HFFc6 (cell line): ENCODE results near the gene MRTFA. TPM values are rescaled to one million over a fixed set of nuclear protein-coding genes. Genes with fewer than 3 reads are reported as not detected.
"Not testable (repeated sequence)": the region's sequence is repeated elsewhere in the genome, so short reads cannot be mapped to it uniquely, and the experiment has no call there.

Source experiments
- DNase-seq: peaks from one replicate; pipeline ENCODE4 v3.0.0-alpha.2; 2018
- H3K27ac Mint-ChIP-seq: 2 replicates; pipeline ENCODE4 v1.8.0; 2020; ENCODE audit warnings: mild to moderate bottlenecking, mixed read lengths
- H3K27me3 Mint-ChIP-seq: 2 replicates; pipeline ENCODE4 v1.8.0; 2021; ENCODE audit warnings: mild to moderate bottlenecking, moderate library complexity, mixed read lengths; ENCODE audit not compliant: insufficient read depth
- H3K36me3 Mint-ChIP-seq: 2 replicates; pipeline ENCODE4 v1.8.0; 2021; ENCODE audit warnings: low read depth, mixed read lengths
- H3K4me1 Mint-ChIP-seq: 2 replicates; pipeline ENCODE4 v1.8.0; 2020; ENCODE audit warnings: low read depth, mixed read lengths
- H3K4me3 Mint-ChIP-seq: 2 replicates; pipeline ENCODE4 v1.8.0; 2020; ENCODE audit warnings: mild to moderate bottlenecking, moderate library complexity, mixed read lengths
- H3K9me3 Mint-ChIP-seq: 2 replicates; pipeline ENCODE4 v1.8.0; 2020; ENCODE audit warnings: mild to moderate bottlenecking, mixed read lengths
- CTCF ChIP-seq: fragments of 200-600 bp; sonication (generic); IDR thresholded peaks from 2 replicates; pipeline ENCODE4 v1.5.0; 2021; ENCODE audit warnings: antibody characterized with exemption, mild to moderate bottlenecking
- total RNA-seq, 6 experiments: library from RNA; stranded (reverse); fragmentation: NEBNext Ultra II Directional; extraction: Animal tissue kit (Norgen Biotek cat#: 25700); gene quantifications; 2 replicates in 1 of 6; 3 replicates in 5 of 6; pipeline ENCODE4 v1.2.3, GENCODE V29; 2021

Gene MRTFA
- total RNA-seq, 6 experiments from 2014 or later, result 36.4 to 48.7 (median 42.2) TPM

GRCh38 chr22:40512426-40513136, 123.9 kb downstream of the MRTFA start:
- Mint-ChIP-seq H3K4me1 (peaks cover 63% of the 10 kb centered on the region), H3K27ac (peak overlapping the region; percentile 86), H3K36me3 (no peaks in the 10 kb centered on the region), H3K9me3 (no peaks in the 10 kb centered on the region), H3K27me3 (peaks cover 2% of the 10 kb centered on the region; the same call in 1 of the 2 replicates), H3K4me3 (no peak overlapping the region)
- no peak for TF ChIP-seq CTCF
- DNase-seq, result peak; percentile 97

- DNase-seq, result no peak
- H3K4me1 Mint-ChIP-seq, result peaks cover 58% of the 10 kb centered on the region
- no peaks in the 10 kb centered on the region for H3K9me3 Mint-ChIP-seq
- H3K36me3 Mint-ChIP-seq, result no peaks in the 10 kb centered on the region
- no peak for TF ChIP-seq CTCF
- H3K27me3 Mint-ChIP-seq, result peaks cover 2% of the 10 kb centered on the region; the same call in 1 of the 2 replicates
- H3K27ac Mint-ChIP-seq, result peak overlapping the region; percentile 86
- H3K4me3 Mint-ChIP-seq, result no peak overlapping the region
These were observed 124.9 kb downstream of the MRTFA start for GRCh38 chr22:40511604-40512003.

- peaks cover 2% of the 10 kb centered on the region; the same call in 1 of the 2 replicates for H3K27me3 Mint-ChIP-seq
- H3K4me1 Mint-ChIP-seq, result peaks cover 63% of the 10 kb centered on the region
- H3K4me3 Mint-ChIP-seq, result peak overlapping the region; percentile 3; the same call in 1 of the 2 replicates
- H3K9me3 Mint-ChIP-seq, result no peaks in the 10 kb centered on the region
- H3K27ac Mint-ChIP-seq, result peak overlapping the region; percentile 94
- DNase-seq, result no peak
- no peak for TF ChIP-seq CTCF
- H3K36me3 Mint-ChIP-seq, result no peaks in the 10 kb centered on the region
These were observed 125.7 kb downstream of the MRTFA start for GRCh38 chr22:40510631-40511364.

- Mint-ChIP-seq H3K27me3 (no peaks in the 10 kb centered on the region), H3K4me3 (peak overlapping the region; percentile 71), H3K9me3 (no peaks in the 10 kb centered on the region), H3K27ac (peak overlapping the region; percentile 94), H3K36me3 (no peaks in the 10 kb centered on the region), H3K4me1 (peaks cover 68% of the 10 kb centered on the region)
- peak; percentile 57 for DNase-seq
- TF ChIP-seq CTCF, result no peak
These were observed 127.0 kb downstream of the MRTFA start for GRCh38 chr22:40509401-40510134.

GRCh38 chr22:40508046-40508445, 128.5 kb downstream of the MRTFA start:
- H3K9me3 Mint-ChIP-seq, H3K27me3 Mint-ChIP-seq, H3K4me3 Mint-ChIP-seq, DNase-seq, H3K36me3 Mint-ChIP-seq: not testable (repeated sequence)
- Mint-ChIP-seq H3K27ac (0 out of 2 replicates have a peak overlapping the region, but pooled peaks have one; percentile 16), H3K4me1 (peaks cover 70% of the 10 kb centered on the region)
